ENCODE results near the gene DCAF7. TPM values are rescaled to one million over a fixed set of nuclear protein-coding genes. Genes with fewer than 3 reads are reported as not detected.

DCAF7 gene
- total and polyA plus RNA-seq, 2 of the 4 experiments (the other 2 are of a cell fraction), result 40.9 to 52.8 TPM

DNA sequence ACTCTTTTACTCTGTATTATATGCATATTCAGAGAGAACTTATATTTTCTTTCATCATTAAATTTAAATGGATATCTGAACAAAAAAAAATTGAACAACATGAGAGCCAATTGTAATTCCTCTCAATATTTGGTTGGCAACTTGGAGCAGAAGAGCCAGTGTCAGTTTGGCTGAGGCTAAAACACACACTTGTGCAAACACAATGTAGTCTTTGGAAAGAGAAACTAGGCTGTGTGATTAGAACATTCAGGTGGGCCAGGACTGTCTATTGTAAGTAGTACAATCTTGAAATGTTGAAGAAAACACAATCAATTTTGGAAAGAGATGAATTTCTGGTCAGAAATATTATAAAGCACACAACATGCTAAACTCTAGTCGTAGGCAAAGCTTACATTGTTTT is 17.0 kb downstream of the DCAF7 start:
- intact Hi-C loops (cut with micrococcal nuclease), result no loop called here
- CTCF ChIA-PET, result no interaction called here
- dilution Hi-C loops (cut with HindIII; ENCODE audit: low sequenced_read_pairs, unreplicated experiment), result no loop called here

More for the DNA sequence above, 17.0 kb downstream of the DCAF7 start:
- Histone ChIP-seq H2BK5ac (ENCODE audit: low read depth, low read length, poor library complexity, severe bottlenecking) (no peak overlapping the region), H3K9ac (ENCODE audit: low read depth, low read length) (no peak overlapping the region), H2AK5ac (ENCODE audit: low read depth, low read length) (no peak overlapping the region), H2BK120ac (ENCODE audit: low read depth, low read length) (no peak overlapping the region), H3K14ac (replicated peaks; ENCODE audit: low read depth, low read length) (no peak overlapping the region), H3K27me3 (ENCODE audit: control insufficient read depth, insufficient read depth, low read length) (no peaks in the 10 kb centered on the region), H2AFZ (replicated peaks; ENCODE audit: low read length, poor library complexity) (no peak overlapping the region), H2BK20ac (ENCODE audit: low read depth, low read length) (no peak overlapping the region), H3K18ac (ENCODE audit: low read depth, low read length) (no peak overlapping the region), H4K91ac (ENCODE audit: insufficient read depth, low read depth, low read length) (no peak overlapping the region), H3K9me3 (ENCODE audit: control insufficient read depth, insufficient read depth, low read length) (no peaks in the 10 kb centered on the region), H3K36me3 (ENCODE audit: control insufficient read depth, insufficient read depth, low read length) (peaks cover 3% of the 10 kb centered on the region; the same call in 1 of the 2 replicates), H4K20me1 (ENCODE audit: insufficient read depth, low read length) (peaks cover 78% of the 10 kb centered on the region), H2BK15ac (ENCODE audit: low read depth, low read length) (no peak overlapping the region), H3K23ac (ENCODE audit: low read depth, low read length) (no peak overlapping the region), H4K8ac (ENCODE audit: low read depth in 2 of 2, low read length in 2 of 2) (no peak overlapping the region), H3K4me2 (ENCODE audit: low read depth, low read length) (no peak overlapping the region), H2AK9ac (replicated peaks; ENCODE audit: low read depth, low read length, poor library complexity) (no peak overlapping the region), H3K79me1 (ENCODE audit: low read depth in 1 of 2, low read length in 2 of 2) (peaks cover 24 to 73% of the 10 kb centered on the region in 2 experiments), H3K4ac (ENCODE audit: low read depth, low read length) (no peak overlapping the region), H3K4me1 (ENCODE audit: control insufficient read depth, insufficient read depth, low read length) (peaks cover 2% of the 10 kb centered on the region), H3K56ac (ENCODE audit: extremely low read depth, insufficient read depth, low read length) (no peak overlapping the region), H3K27ac (ENCODE audit: insufficient read depth, low read length) (no peak overlapping the region), H4K5ac (ENCODE audit: low read depth, low read length) (no peak overlapping the region), H3K9me1 (ENCODE audit: insufficient read depth, low read length) (peaks cover 14% of the 10 kb centered on the region), H3K4me3 (ENCODE audit: insufficient read depth, low read depth, low read length) (no peak overlapping the region)
- no TSS peak for BruUV-seq (replicated peaks)
- ATAC-seq (ENCODE audit: low read depth), result no peak
- TF ChIP-seq NFE2L2 (IDR thresholded peaks at IDR 0.05; ENCODE audit: low read depth, low read length) (no peak), RAD21 (IDR thresholded peaks at IDR 0.05; ENCODE audit: low read length) (no peak), POLR2A (IDR thresholded peaks at IDR 0.05; ENCODE audit: low read depth, low read length) (no peak), SMC3 (IDR thresholded peaks at IDR 0.05; ENCODE audit: low read depth, low read length) (no peak), RFX5 (IDR thresholded peaks at IDR 0.05; ENCODE audit: low read depth, low read length) (no peak), MXI1 (IDR thresholded peaks at IDR 0.05; ENCODE audit: borderline replicate concordance, low read depth, low read length) (no peak), RCOR1 (IDR thresholded peaks at IDR 0.05; ENCODE audit: insufficient replicate concordance, low read length) (no peak)
- TF ChIP-seq, protein P1, sequence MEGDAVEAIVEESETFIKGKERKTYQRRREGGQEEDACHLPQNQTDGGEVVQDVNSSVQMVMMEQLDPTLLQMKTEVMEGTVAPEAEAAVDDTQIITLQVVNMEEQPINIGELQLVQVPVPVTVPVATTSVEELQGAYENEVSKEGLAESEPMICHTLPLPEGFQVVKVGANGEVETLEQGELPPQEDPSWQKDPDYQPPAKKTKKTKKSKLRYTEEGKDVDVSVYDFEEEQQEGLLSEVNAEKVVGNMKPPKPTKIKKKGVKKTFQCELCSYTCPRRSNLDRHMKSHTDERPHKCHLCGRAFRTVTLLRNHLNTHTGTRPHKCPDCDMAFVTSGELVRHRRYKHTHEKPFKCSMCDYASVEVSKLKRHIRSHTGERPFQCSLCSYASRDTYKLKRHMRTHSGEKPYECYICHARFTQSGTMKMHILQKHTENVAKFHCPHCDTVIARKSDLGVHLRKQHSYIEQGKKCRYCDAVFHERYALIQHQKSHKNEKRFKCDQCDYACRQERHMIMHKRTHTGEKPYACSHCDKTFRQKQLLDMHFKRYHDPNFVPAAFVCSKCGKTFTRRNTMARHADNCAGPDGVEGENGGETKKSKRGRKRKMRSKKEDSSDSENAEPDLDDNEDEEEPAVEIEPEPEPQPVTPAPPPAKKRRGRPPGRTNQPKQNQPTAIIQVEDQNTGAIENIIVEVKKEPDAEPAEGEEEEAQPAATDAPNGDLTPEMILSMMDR (conservative IDR thresholded peaks at IDR 0.05; ENCODE audit: low read depth, low read length), result no peak
- in situ Hi-C loops (cut with MboI; ENCODE audit: low sequenced_read_pairs), result no loop called here
- no peak for DNase-seq
- POLR2A ChIA-PET (ENCODE audit: unreplicated experiment), result no interaction called here
- no CpG with 5 or more reads among the region's 1 CpG for WGBS, 2 experiments (ENCODE audit: extremely low coverage in 2 of 2, insufficient read length in 1 of 2)

All from IMR-90 (cell line).